GM23338 (cell line): ENCODE data around the gene NOTCH1. TPM values are rescaled to one million over a fixed set of nuclear protein-coding genes. Genes with fewer than 3 reads are reported as not detected.
A peak's percentile ranks its signal among the peaks of the same experiment; 100 is the strongest.

Source experiments
- ATAC-seq: fragments of 200-7000 bp; cut with Tn5 transposase; 3 replicates; pipeline ENCODE4 v1.9.1; 2020
- DNase-seq: peaks from one replicate; pipeline ENCODE4 v3.0.0-alpha.2; 2015; ENCODE audit warnings: low spot score
- H2AFZ ChIP-seq: fragments of 200-600 bp; sonication (generic); 2 replicates; pipeline ENCODE4 v1.8.0; 2016; ENCODE audit warnings: antibody characterized with exemption, mild to moderate bottlenecking, moderate library complexity
- H3F3A ChIP-seq: fragments of 200-600 bp; sonication (generic); replicated peaks from 2 replicates; pipeline ENCODE4 v1.8.0; 2017; ENCODE audit warnings: antibody characterized with exemption, mixed run types, low read depth
- H3K27ac ChIP-seq: fragments of 200-600 bp; sonication (generic); 2 replicates; pipeline ENCODE4 v1.6.1; 2016; ENCODE audit warnings: low read depth
- H3K27me3 ChIP-seq: fragments of 200-600 bp; sonication (generic); 2 replicates; pipeline ENCODE4 v1.8.0; 2016; ENCODE audit warnings: mild to moderate bottlenecking, mixed run types, moderate library complexity; ENCODE audit not compliant: insufficient read depth
- H3K36me3 ChIP-seq: fragments of 200-600 bp; sonication (generic); 2 replicates; pipeline ENCODE4 v1.8.0; 2016; ENCODE audit warnings: mild to moderate bottlenecking; ENCODE audit not compliant: insufficient read depth
- H3K4me1 ChIP-seq: fragments of 200-600 bp; sonication (generic); 2 replicates; pipeline ENCODE4 v1.8.0; 2016; ENCODE audit warnings: mild to moderate bottlenecking, moderate library complexity; ENCODE audit not compliant: insufficient read depth
- H3K4me2 ChIP-seq: fragments of 200-600 bp; sonication (generic); 2 replicates; pipeline ENCODE4 v1.7.1; 2017; ENCODE audit warnings: mixed run types
- H3K4me3 ChIP-seq: fragments of 200-600 bp; sonication (generic); 2 replicates; pipeline ENCODE4 v1.6.1; 2016; ENCODE audit warnings: mixed run types
- H3K79me2 ChIP-seq: fragments of 200-600 bp; sonication (generic); replicated peaks from 2 replicates; pipeline ENCODE4 v1.8.0; 2017; ENCODE audit warnings: mild to moderate bottlenecking; ENCODE audit not compliant: insufficient read depth
- H3K9me2 ChIP-seq: fragments of 200-600 bp; sonication (generic); 2 replicates; pipeline ENCODE4 v1.8.0; 2017; ENCODE audit not compliant: insufficient read depth
- H4K20me1 ChIP-seq: fragments of 200-600 bp; sonication (generic); replicated peaks from 2 replicates; pipeline ENCODE4 v1.8.0; 2017; ENCODE audit warnings: mild to moderate bottlenecking; ENCODE audit not compliant: insufficient read depth
- H3K27ac Mint-ChIP-seq: 2 replicates; pipeline ENCODE4 v1.8.0; 2020; ENCODE audit warnings: inconsistent platforms, mild to moderate bottlenecking, moderate library complexity, mixed read lengths
- H3K27me3 Mint-ChIP-seq: 3 replicates; pipeline ENCODE4 v1.8.0; 2022; ENCODE audit warnings: low read depth, mild to moderate bottlenecking, moderate library complexity, mixed read lengths, inconsistent platforms; ENCODE audit not compliant: insufficient read depth, poor library complexity
- H3K36me3 Mint-ChIP-seq: 3 replicates; pipeline ENCODE4 v1.8.0; 2021; ENCODE audit warnings: low read depth, mild to moderate bottlenecking, inconsistent platforms, moderate library complexity, mixed read lengths
- H3K4me1 Mint-ChIP-seq: 3 replicates; pipeline ENCODE4 v1.8.0; 2020; ENCODE audit warnings: mild to moderate bottlenecking, inconsistent platforms, mixed read lengths
- H3K4me3 Mint-ChIP-seq: 3 replicates; pipeline ENCODE4 v1.8.0; 2021; ENCODE audit warnings: moderate library complexity, mild to moderate bottlenecking, inconsistent platforms, mixed read lengths
- H3K9me3 Mint-ChIP-seq: 3 replicates; pipeline ENCODE4 v1.8.0; 2020; ENCODE audit warnings: moderate library complexity, mild to moderate bottlenecking, inconsistent platforms, mixed read lengths
- CREB1 ChIP-seq: fragments of 250-450 bp; sonication (Bioruptor Pico); IDR thresholded peaks from 2 replicates; pipeline ENCODE4 v1.5.0; 2020; ENCODE audit warnings: low read depth, mild to moderate bottlenecking, moderate library complexity
- EZH2 ChIP-seq: fragments of 200-600 bp; sonication (generic); IDR thresholded peaks from one replicate; pipeline ENCODE4 v1.8.0; 2017; ENCODE audit warnings: antibody characterized with exemption, mild to moderate bottlenecking, low read depth; ENCODE audit not compliant: unreplicated experiment
- EZH2phosphoT487 ChIP-seq: fragments of 200-600 bp; sonication (generic); IDR thresholded peaks from one replicate; pipeline ENCODE4 v1.8.1; 2018; ENCODE audit warnings: antibody characterized with exemption; ENCODE audit not compliant: unreplicated experiment
- JUNB ChIP-seq: IDR thresholded peaks from one replicate; pipeline ENCODE4 v1.6.1; 2016; ENCODE audit warnings: antibody characterized with exemption; ENCODE audit not compliant: unreplicated experiment
- NANOG ChIP-seq: IDR thresholded peaks from 2 replicates; pipeline ENCODE4 v1.6.1; 2016; ENCODE audit warnings: antibody characterized with exemption, borderline replicate concordance
- POLR2AphosphoS5 ChIP-seq: IDR thresholded peaks from 2 replicates; pipeline ENCODE4 v1.6.1; 2016; ENCODE audit warnings: antibody characterized with exemption, low read depth
- STAT1 ChIP-seq: IDR thresholded peaks from one replicate; pipeline ENCODE4 v1.6.1; 2016; ENCODE audit warnings: antibody characterized with exemption; ENCODE audit not compliant: unreplicated experiment
- ZNF114 ChIP-seq: fragments of 250-450 bp; sonication (Bioruptor Pico); IDR thresholded peaks from 2 replicates; pipeline ENCODE4 v1.5.0; 2020; ENCODE audit warnings: mild to moderate bottlenecking, moderate library complexity
- ZNF331 ChIP-seq: fragments of 250-450 bp; sonication (Bioruptor Pico); IDR thresholded peaks from 2 replicates; pipeline ENCODE4 v1.5.0; 2020; ENCODE audit warnings: low read depth, mild to moderate bottlenecking, moderate library complexity
- polyA plus RNA-seq: library from polyadenylated mRNA; unstranded; fragments of >200 nt; fragmentation: Nextera tagmentation; extraction: Ambion mirVana; gene quantifications from 2 replicates; pipeline ENCODE4 v1.2.1, GENCODE V29; 2016
- total RNA-seq: library from RNA; depleted of rRNA; stranded (reverse); fragments of >200 nt; shearing (Covaris generic); gene quantifications from 2 replicates; pipeline ENCODE4 v1.2.3, GENCODE V29; 2014
- TF ChIP-seq, protein P1 (sequence below): IDR thresholded peaks from 2 replicates; pipeline ENCODE4 v1.6.1; 2016; ENCODE audit warnings: antibody characterized with exemption
- TF ChIP-seq, protein P2 (sequence below): fragments of 250-450 bp; sonication (Bioruptor Pico); IDR thresholded peaks from 2 replicates; pipeline ENCODE4 v1.5.0; 2020; ENCODE audit warnings: mild to moderate bottlenecking, moderate library complexity
- TF ChIP-seq, protein P3 (sequence below): IDR thresholded peaks from one replicate; pipeline ENCODE4 v1.6.1; 2018; ENCODE audit warnings: antibody characterized with exemption; ENCODE audit not compliant: unreplicated experiment
- TF ChIP-seq, protein P4 (sequence below), 2 experiments: fragments of 200-600 bp in 1 of 2; sonication (generic) in 1 of 2; conservative IDR thresholded peaks; 2 replicates each; pipeline versions ENCODE4 v1.5.1 to v1.6.1; 2016 to 2017; ENCODE audit warnings: antibody characterized with exemption in 2 of 2, low read depth in 2 of 2, mild to moderate bottlenecking in 2 of 2, moderate library complexity in 1 of 2

NOTCH1 gene
- total and polyA plus RNA-seq, 2 experiments from 2014 or later = 9.9 to 97.2 TPM

- H3K36me3 ChIP-seq = peaks cover 5% of the 10 kb centered on the region; the same call in 1 of the 2 replicates
- peak overlapping the region; percentile 67 for H3K4me3 ChIP-seq
- H3K4me1 Mint-ChIP-seq = peaks cover 13% of the 10 kb centered on the region
- DNase-seq (no peak), ATAC-seq (no peak)
- peaks cover 33% of the 10 kb centered on the region for H4K20me1 ChIP-seq
- peak overlapping the region; percentile 78; the same call in 1 of the 2 replicates for H3K27ac ChIP-seq
- peaks cover 61% of the 10 kb centered on the region for H3K79me2 ChIP-seq
- peaks cover 14% of the 10 kb centered on the region for H3K27me3 Mint-ChIP-seq
- no peaks in the 10 kb centered on the region for H3K27me3 ChIP-seq
- H3K4me2 ChIP-seq = peak overlapping the region; percentile 93
- H3K36me3 Mint-ChIP-seq = peaks cover 26% of the 10 kb centered on the region
- TF ChIP-seq, protein P1, sequence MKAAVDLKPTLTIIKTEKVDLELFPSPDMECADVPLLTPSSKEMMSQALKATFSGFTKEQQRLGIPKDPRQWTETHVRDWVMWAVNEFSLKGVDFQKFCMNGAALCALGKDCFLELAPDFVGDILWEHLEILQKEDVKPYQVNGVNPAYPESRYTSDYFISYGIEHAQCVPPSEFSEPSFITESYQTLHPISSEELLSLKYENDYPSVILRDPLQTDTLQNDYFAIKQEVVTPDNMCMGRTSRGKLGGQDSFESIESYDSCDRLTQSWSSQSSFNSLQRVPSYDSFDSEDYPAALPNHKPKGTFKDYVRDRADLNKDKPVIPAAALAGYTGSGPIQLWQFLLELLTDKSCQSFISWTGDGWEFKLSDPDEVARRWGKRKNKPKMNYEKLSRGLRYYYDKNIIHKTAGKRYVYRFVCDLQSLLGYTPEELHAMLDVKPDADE = no peak
- TF ChIP-seq STAT1 (no peak), EZH2phosphoT487 (no peak), ZNF114 (CRISPR knock-in tag) (no peak), EZH2 (no peak), POLR2AphosphoS5 (no peak), ZNF331 (CRISPR knock-in tag) (no peak), JUNB (no peak), NANOG (no peak), CREB1 (no peak)
- TF ChIP-seq, protein P2, sequence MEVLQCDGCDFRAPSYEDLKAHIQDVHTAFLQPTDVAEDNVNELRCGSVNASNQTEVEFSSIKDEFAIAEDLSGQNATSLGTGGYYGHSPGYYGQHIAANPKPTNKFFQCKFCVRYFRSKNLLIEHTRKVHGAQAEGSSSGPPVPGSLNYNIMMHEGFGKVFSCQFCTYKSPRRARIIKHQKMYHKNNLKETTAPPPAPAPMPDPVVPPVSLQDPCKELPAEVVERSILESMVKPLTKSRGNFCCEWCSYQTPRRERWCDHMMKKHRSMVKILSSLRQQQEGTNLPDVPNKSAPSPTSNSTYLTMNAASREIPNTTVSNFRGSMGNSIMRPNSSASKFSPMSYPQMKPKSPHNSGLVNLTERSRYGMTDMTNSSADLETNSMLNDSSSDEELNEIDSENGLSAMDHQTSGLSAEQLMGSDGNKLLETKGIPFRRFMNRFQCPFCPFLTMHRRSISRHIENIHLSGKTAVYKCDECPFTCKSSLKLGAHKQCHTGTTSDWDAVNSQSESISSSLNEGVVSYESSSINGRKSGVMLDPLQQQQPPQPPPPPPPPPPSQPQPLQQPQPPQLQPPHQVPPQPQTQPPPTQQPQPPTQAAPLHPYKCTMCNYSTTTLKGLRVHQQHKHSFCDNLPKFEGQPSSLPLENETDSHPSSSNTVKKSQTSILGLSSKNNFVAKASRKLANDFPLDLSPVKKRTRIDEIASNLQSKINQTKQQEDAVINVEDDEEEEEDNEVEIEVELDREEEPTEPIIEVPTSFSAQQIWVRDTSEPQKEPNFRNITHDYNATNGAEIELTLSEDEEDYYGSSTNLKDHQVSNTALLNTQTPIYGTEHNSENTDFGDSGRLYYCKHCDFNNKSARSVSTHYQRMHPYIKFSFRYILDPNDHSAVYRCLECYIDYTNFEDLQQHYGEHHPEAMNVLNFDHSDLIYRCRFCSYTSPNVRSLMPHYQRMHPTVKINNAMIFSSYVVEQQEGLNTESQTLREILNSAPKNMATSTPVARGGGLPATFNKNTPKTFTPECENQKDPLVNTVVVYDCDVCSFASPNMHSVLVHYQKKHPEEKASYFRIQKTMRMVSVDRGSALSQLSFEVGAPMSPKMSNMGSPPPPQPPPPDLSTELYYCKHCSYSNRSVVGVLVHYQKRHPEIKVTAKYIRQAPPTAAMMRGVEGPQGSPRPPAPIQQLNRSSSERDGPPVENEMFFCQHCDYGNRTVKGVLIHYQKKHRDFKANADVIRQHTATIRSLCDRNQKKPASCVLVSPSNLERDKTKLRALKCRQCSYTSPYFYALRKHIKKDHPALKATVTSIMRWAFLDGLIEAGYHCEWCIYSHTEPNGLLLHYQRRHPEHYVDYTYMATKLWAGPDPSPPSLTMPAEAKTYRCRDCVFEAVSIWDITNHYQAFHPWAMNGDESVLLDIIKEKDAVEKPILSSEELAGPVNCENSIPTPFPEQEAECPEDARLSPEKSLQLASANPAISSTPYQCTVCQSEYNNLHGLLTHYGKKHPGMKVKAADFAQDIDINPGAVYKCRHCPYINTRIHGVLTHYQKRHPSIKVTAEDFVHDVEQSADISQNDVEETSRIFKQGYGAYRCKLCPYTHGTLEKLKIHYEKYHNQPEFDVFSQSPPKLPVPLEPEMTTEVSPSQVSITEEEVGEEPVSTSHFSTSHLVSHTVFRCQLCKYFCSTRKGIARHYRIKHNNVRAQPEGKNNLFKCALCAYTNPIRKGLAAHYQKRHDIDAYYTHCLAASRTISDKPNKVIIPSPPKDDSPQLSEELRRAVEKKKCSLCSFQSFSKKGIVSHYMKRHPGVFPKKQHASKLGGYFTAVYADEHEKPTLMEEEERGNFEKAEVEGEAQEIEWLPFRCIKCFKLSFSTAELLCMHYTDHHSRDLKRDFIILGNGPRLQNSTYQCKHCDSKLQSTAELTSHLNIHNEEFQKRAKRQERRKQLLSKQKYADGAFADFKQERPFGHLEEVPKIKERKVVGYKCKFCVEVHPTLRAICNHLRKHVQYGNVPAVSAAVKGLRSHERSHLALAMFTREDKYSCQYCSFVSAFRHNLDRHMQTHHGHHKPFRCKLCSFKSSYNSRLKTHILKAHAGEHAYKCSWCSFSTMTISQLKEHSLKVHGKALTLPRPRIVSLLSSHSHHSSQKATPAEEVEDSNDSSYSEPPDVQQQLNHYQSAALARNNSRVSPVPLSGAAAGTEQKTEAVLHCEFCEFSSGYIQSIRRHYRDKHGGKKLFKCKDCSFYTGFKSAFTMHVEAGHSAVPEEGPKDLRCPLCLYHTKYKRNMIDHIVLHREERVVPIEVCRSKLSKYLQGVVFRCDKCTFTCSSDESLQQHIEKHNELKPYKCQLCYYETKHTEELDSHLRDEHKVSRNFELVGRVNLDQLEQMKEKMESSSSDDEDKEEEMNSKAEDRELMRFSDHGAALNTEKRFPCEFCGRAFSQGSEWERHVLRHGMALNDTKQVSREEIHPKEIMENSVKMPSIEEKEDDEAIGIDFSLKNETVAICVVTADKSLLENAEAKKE (CRISPR knock-in tag) = no peak
- TF ChIP-seq, protein P3, sequence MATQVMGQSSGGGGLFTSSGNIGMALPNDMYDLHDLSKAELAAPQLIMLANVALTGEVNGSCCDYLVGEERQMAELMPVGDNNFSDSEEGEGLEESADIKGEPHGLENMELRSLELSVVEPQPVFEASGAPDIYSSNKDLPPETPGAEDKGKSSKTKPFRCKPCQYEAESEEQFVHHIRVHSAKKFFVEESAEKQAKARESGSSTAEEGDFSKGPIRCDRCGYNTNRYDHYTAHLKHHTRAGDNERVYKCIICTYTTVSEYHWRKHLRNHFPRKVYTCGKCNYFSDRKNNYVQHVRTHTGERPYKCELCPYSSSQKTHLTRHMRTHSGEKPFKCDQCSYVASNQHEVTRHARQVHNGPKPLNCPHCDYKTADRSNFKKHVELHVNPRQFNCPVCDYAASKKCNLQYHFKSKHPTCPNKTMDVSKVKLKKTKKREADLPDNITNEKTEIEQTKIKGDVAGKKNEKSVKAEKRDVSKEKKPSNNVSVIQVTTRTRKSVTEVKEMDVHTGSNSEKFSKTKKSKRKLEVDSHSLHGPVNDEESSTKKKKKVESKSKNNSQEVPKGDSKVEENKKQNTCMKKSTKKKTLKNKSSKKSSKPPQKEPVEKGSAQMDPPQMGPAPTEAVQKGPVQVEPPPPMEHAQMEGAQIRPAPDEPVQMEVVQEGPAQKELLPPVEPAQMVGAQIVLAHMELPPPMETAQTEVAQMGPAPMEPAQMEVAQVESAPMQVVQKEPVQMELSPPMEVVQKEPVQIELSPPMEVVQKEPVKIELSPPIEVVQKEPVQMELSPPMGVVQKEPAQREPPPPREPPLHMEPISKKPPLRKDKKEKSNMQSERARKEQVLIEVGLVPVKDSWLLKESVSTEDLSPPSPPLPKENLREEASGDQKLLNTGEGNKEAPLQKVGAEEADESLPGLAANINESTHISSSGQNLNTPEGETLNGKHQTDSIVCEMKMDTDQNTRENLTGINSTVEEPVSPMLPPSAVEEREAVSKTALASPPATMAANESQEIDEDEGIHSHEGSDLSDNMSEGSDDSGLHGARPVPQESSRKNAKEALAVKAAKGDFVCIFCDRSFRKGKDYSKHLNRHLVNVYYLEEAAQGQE = no peak
- TF ChIP-seq, protein P4, sequence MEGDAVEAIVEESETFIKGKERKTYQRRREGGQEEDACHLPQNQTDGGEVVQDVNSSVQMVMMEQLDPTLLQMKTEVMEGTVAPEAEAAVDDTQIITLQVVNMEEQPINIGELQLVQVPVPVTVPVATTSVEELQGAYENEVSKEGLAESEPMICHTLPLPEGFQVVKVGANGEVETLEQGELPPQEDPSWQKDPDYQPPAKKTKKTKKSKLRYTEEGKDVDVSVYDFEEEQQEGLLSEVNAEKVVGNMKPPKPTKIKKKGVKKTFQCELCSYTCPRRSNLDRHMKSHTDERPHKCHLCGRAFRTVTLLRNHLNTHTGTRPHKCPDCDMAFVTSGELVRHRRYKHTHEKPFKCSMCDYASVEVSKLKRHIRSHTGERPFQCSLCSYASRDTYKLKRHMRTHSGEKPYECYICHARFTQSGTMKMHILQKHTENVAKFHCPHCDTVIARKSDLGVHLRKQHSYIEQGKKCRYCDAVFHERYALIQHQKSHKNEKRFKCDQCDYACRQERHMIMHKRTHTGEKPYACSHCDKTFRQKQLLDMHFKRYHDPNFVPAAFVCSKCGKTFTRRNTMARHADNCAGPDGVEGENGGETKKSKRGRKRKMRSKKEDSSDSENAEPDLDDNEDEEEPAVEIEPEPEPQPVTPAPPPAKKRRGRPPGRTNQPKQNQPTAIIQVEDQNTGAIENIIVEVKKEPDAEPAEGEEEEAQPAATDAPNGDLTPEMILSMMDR (conservative IDR thresholded peaks at IDR 0.05; ENCODE audit: low read depth in 2 of 2) = no peak
- H3K4me1 ChIP-seq = peaks cover 9% of the 10 kb centered on the region
- H3K4me3 Mint-ChIP-seq = peak overlapping the region; percentile 90
- peak overlapping the region; percentile 95 for H3K27ac Mint-ChIP-seq
- H2AFZ ChIP-seq = no peak overlapping the region
- no peaks in the 10 kb centered on the region for H3K9me2 ChIP-seq
- no peaks in the 10 kb centered on the region for H3K9me3 Mint-ChIP-seq
- 0 out of 2 replicates have a peak, but pooled peaks cover 13% of the 10 kb centered on the region for H3F3A ChIP-seq
Measured at GRCh38 chr9:136481558-136481957, 64.3 kb downstream of the NOTCH1 start.
